Activated naive CD4-positive, alpha-beta T cell treated with anti-CD3 and anti-CD28 coated beads, Interleukin-2, amount 50 U/mL, for 72 hours (primary cell): Measurements from ENCODE around the gene PFDN5. TPM values are rescaled to one million over a fixed set of nuclear protein-coding genes. Genes with fewer than 3 reads are reported as not detected.
"Not testable (repeated sequence)": the region's sequence is repeated elsewhere in the genome, so short reads cannot be mapped to it uniquely, and the experiment has no call there.

ENCODE experiments used
- ATAC-seq, 2 donors: fragments of 150-1000 bp; cut with Tn5 transposase; 2 replicates each; pipeline ENCODE4 v1.10.0; 2021; ENCODE audit warnings: mild to moderate bottlenecking in 2 of 2, moderate library complexity in 2 of 2
- DNase-seq, 2 donors: peaks; one replicate each; pipeline ENCODE4 v3.0.0; 2021 to 2022; ENCODE audit warnings: low spot score in 2 of 2
- H3K27ac Mint-ChIP-seq, 2 donors: one replicate each; pipeline ENCODE4 v1.8.0; 2022; ENCODE audit warnings: mild to moderate bottlenecking in 2 of 2, mixed read lengths in 2 of 2
- H3K36me3 Mint-ChIP-seq, 2 donors: one replicate each; pipeline ENCODE4 v1.8.0; 2022; ENCODE audit warnings: mixed read lengths in 2 of 2
- H3K9me3 Mint-ChIP-seq, 2 donors: one replicate each; pipeline ENCODE4 v1.8.0; 2022; ENCODE audit warnings: mixed read lengths in 2 of 2
- total RNA-seq, 2 donors: library from RNA; stranded (reverse); gene quantifications; one replicate each; pipeline ENCODE4 v1.2.3, GENCODE V29; 2022

Gene PFDN5
- total RNA-seq, 2 donors from 2014 or later = 334 to 355 TPM

- Mint-ChIP-seq H3K27ac (no peak overlapping the region), H3K36me3 (peaks cover 6 to 44% of the 10 kb centered on the region in 2 donors), H3K9me3 (no peaks in the 10 kb centered on the region)
- ATAC-seq (no peak), DNase-seq (no peak)
Measured at GRCh38 chr12:53276511-53276910, 18.8 kb upstream of the PFDN5 start.

- DNase-seq (no peak), ATAC-seq (no peak)
- no peak overlapping the region for H3K27ac Mint-ChIP-seq
- no peaks in the 10 kb centered on the region for H3K9me3 Mint-ChIP-seq
- H3K36me3 Mint-ChIP-seq = peaks cover 10 to 49% of the 10 kb centered on the region in 2 donors
Measured at GRCh38 chr12:53277981-53278380, 17.4 kb upstream of the PFDN5 start.

- DNase-seq (no peak), ATAC-seq (no peak)
- peaks cover 16 to 58% of the 10 kb centered on the region in 2 donors for H3K36me3 Mint-ChIP-seq
- no peaks in the 10 kb centered on the region for H3K9me3 Mint-ChIP-seq
- H3K27ac Mint-ChIP-seq = peak overlapping the region in 1 of 2 donors; percentile 24
Measured at GRCh38 chr12:53279283-53279869, 16.0 kb upstream of the PFDN5 start.

GRCh38 chr12:53279888-53280498 lies 15.3 kb upstream of the PFDN5 start:
- Mint-ChIP-seq H3K27ac (no peak overlapping the region), H3K9me3 (no peaks in the 10 kb centered on the region), H3K36me3 (peaks cover 16 to 53% of the 10 kb centered on the region in 2 donors)
- ATAC-seq (no peak), DNase-seq (no peak)

- no peak for ATAC-seq
- Mint-ChIP-seq H3K9me3 (no peaks in the 10 kb centered on the region), H3K36me3 (peaks cover 38 to 65% of the 10 kb centered on the region in 2 donors), H3K27ac (no peak overlapping the region)
- DNase-seq = no peak
Measured at GRCh38 chr12:53286448-53286847, 8.9 kb upstream of the PFDN5 start.

- ATAC-seq (peak; percentile 60 to 66), DNase-seq (peak in 1 of 2 donors; percentile 50)
- peak overlapping the region; percentile 22 to 57 for H3K27ac Mint-ChIP-seq
- H3K9me3 Mint-ChIP-seq = no peaks in the 10 kb centered on the region
- peaks cover 44 to 64% of the 10 kb centered on the region in 2 donors for H3K36me3 Mint-ChIP-seq
Measured at GRCh38 chr12:53287741-53288216, 7.6 kb upstream of the PFDN5 start.

GRCh38 chr12:53288322-53288721 lies 7.0 kb upstream of the PFDN5 start:
- Mint-ChIP-seq H3K27ac (peak overlapping the region in 1 of 2 donors; percentile 57), H3K36me3 (peaks cover 48 to 64% of the 10 kb centered on the region in 2 donors), H3K9me3 (no peaks in the 10 kb centered on the region)
- DNase-seq = no peak
- no peak for ATAC-seq

- no peak for DNase-seq
- peaks cover 55 to 63% of the 10 kb centered on the region in 2 donors for H3K36me3 Mint-ChIP-seq
- no peaks in the 10 kb centered on the region for H3K9me3 Mint-ChIP-seq
- no peak for ATAC-seq
- H3K27ac Mint-ChIP-seq = peak overlapping the region; percentile 93
Measured at GRCh38 chr12:53289891-53290290, 5.5 kb upstream of the PFDN5 start.

GRCh38 chr12:53290661-53291060 lies 4.7 kb upstream of the PFDN5 start:
- DNase-seq = peak in 1 of 2 donors; percentile 15
- no peaks in the 10 kb centered on the region for H3K9me3 Mint-ChIP-seq
- H3K27ac Mint-ChIP-seq = peak overlapping the region; percentile 93
- ATAC-seq = peak; percentile 37 to 52
- peaks cover 62 to 67% of the 10 kb centered on the region in 2 donors for H3K36me3 Mint-ChIP-seq

- no peak for DNase-seq
Measured at GRCh38 chr12:53292426-53292825, 2.9 kb upstream of the PFDN5 start.

GRCh38 chr12:53295891-53296219 lies 513 bp downstream of the PFDN5 start:
- H3K27ac Mint-ChIP-seq = peak overlapping the region; percentile 92 to 99
- H3K36me3 Mint-ChIP-seq = peaks cover 64 to 71% of the 10 kb centered on the region in 2 donors
- no peak for ATAC-seq
- no peak for DNase-seq
- H3K9me3 Mint-ChIP-seq = no peaks in the 10 kb centered on the region

More at GRCh38 chr12:53292426-53292825, 2.9 kb upstream of the PFDN5 start:
- H3K36me3 Mint-ChIP-seq = peaks cover 70 to 71% of the 10 kb centered on the region in 2 donors
- no peak for ATAC-seq
- no peaks in the 10 kb centered on the region for H3K9me3 Mint-ChIP-seq
- no peak overlapping the region for H3K27ac Mint-ChIP-seq

GRCh38 chr12:53297106-53297505 lies 1.8 kb downstream of the PFDN5 start:
- DNase-seq = not testable (repeated sequence)

GRCh38 chr12:53298164-53298563 lies 2.8 kb downstream of the PFDN5 start:
- DNase-seq (no peak), ATAC-seq (no peak)
- H3K27ac Mint-ChIP-seq = peak overlapping the region; percentile 92 to 98
- no peaks in the 10 kb centered on the region for H3K9me3 Mint-ChIP-seq
- peaks cover 55 to 68% of the 10 kb centered on the region in 2 donors for H3K36me3 Mint-ChIP-seq

More at GRCh38 chr12:53297106-53297505, 1.8 kb downstream of the PFDN5 start:
- ATAC-seq, H3K9me3 Mint-ChIP-seq: not testable (repeated sequence)
- peak overlapping the region; percentile 92 to 99 for H3K27ac Mint-ChIP-seq
- peaks cover 61 to 68% of the 10 kb centered on the region in 2 donors for H3K36me3 Mint-ChIP-seq

- H3K27ac Mint-ChIP-seq = peak overlapping the region; percentile 92 to 98
- peaks cover 47 to 62% of the 10 kb centered on the region in 2 donors for H3K36me3 Mint-ChIP-seq
- DNase-seq (peak in 1 of 2 donors; percentile 61), ATAC-seq (peak; percentile 49 to 56)
- no peaks in the 10 kb centered on the region for H3K9me3 Mint-ChIP-seq
Measured at GRCh38 chr12:53299101-53299453, 3.7 kb downstream of the PFDN5 start.

- DNase-seq (peak; percentile 82 to 89), ATAC-seq (peak; percentile 82 to 83)
- no peaks in the 10 kb centered on the region for H3K9me3 Mint-ChIP-seq
- H3K36me3 Mint-ChIP-seq = peaks cover 43 to 58% of the 10 kb centered on the region in 2 donors
- H3K27ac Mint-ChIP-seq = peak within 1 kb of the TSS; percentile 92 to 98
Measured at GRCh38 chr12:53299454-53300180, 4.3 kb downstream of the PFDN5 start, which contains the start of gene MYG1. Gene MYG1 (plus strand): TSS chr12:53299695. CDS start chr12:53299738, 43 bp downstream.

GRCh38 chr12:53300187-53300586 lies 4.8 kb downstream of the PFDN5 start:
- no peak for DNase-seq
- peaks cover 43 to 52% of the 10 kb centered on the region in 2 donors for H3K36me3 Mint-ChIP-seq
- H3K27ac Mint-ChIP-seq = peak overlapping the region; percentile 92 to 98

GRCh38 chr12:53302903-53303302 lies 7.6 kb downstream of the PFDN5 start:
- no peak for ATAC-seq
- peak overlapping the region; percentile 77 to 92 for H3K27ac Mint-ChIP-seq

More at GRCh38 chr12:53300187-53300586, 4.8 kb downstream of the PFDN5 start:
- H3K9me3 Mint-ChIP-seq = no peaks in the 10 kb centered on the region
- ATAC-seq = peak in 1 of 2 donors; percentile 15

More at GRCh38 chr12:53302903-53303302, 7.6 kb downstream of the PFDN5 start:
- no peak for DNase-seq
- Mint-ChIP-seq H3K9me3 (no peaks in the 10 kb centered on the region), H3K36me3 (peaks cover 35 to 36% of the 10 kb centered on the region in 2 donors)
